ENCODE data around the gene SLC22A23.

DNA sequence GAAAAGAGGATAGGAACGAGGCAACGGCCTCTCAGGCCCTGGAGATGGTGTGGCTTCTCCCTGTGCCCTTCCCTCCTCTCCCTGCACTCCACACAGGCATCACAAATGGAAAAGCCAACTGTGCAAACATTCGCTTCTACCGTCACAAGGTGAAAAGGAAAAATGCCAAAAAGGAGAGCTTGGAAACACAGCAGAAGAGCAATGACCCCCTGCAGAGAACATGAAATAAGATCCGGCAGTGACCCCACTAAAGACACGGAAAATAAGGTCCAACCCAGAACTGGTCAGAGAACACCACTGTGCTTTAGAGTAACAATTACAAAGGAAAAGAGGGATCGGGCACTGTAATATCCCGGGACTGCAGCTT, 63.0 kb downstream of the SLC22A23 start:
- TF ChIP-seq USF2 (IDR thresholded peaks at IDR 0.05; ENCODE audit: low read depth, low read length) (no peak), CTCF (conservative IDR thresholded peaks at IDR 0.05; ENCODE audit: low read depth, low read length) (no peak)
